HepG2 (cell line): ENCODE results near the gene TTLL12. TPM values are rescaled to one million over a fixed set of nuclear protein-coding genes. Genes with fewer than 3 reads are reported as not detected.

Source experiments
- BRCA1 ChIP-seq: sonication (generic); formaldehyde crosslinking; IDR thresholded peaks from 2 replicates; pipeline ENCODE4 v1.4.0; 2020; ENCODE audit warnings: missing genetic modification reagents
- CAMTA2 ChIP-seq: sonication (generic); formaldehyde crosslinking; IDR thresholded peaks from 2 replicates; pipeline ENCODE4 v1.4.0; 2020; ENCODE audit warnings: mild to moderate bottlenecking, missing genetic modification reagents, borderline replicate concordance
- CENPT ChIP-seq: sonication (generic); formaldehyde crosslinking; IDR thresholded peaks from 2 replicates; pipeline ENCODE4 v1.8.0; 2022; ENCODE audit warnings: low read depth, mild to moderate bottlenecking, moderate library complexity, missing genetic modification reagents
- DNMT1 ChIP-seq: sonication (generic); formaldehyde crosslinking; IDR thresholded peaks from 2 replicates; pipeline ENCODE4 v1.5.1; 2020; ENCODE audit warnings: mild to moderate bottlenecking, missing genetic modification reagents
- HHEX ChIP-seq: IDR thresholded peaks from 2 replicates; pipeline ENCODE4 v1.6.1; 2016; ENCODE audit warnings: control low read depth
- MEF2D ChIP-seq: sonication (generic); formaldehyde crosslinking; IDR thresholded peaks from 2 replicates; pipeline ENCODE4 v1.5.1; 2020; ENCODE audit warnings: mild to moderate bottlenecking, missing genetic modification reagents
- NR2F1 ChIP-seq, 2 experiments: fragments of 450-650 bp in 1 of 2; formaldehyde crosslinking in 1 of 2; IDR thresholded peaks; 2 replicates each; pipeline versions ENCODE4 v1.5.0 to v1.6.1; 2016 to 2020; ENCODE audit warnings: mild to moderate bottlenecking in 1 of 2, missing compliant biosample characterization in 1 of 2, missing genetic modification reagents in 1 of 2, moderate library complexity in 1 of 2
- REPIN1 ChIP-seq: sonication (generic); formaldehyde crosslinking; IDR thresholded peaks from 2 replicates; pipeline ENCODE4 v1.8.0; 2022; ENCODE audit warnings: missing genetic modification reagents, low read depth, mild to moderate bottlenecking, borderline replicate concordance
- SETDB1 ChIP-seq: sonication (generic); formaldehyde crosslinking; IDR thresholded peaks from 2 replicates; pipeline ENCODE4 v1.5.1; 2020; ENCODE audit warnings: missing genetic modification reagents, mild to moderate bottlenecking, borderline replicate concordance
- WIZ ChIP-seq: sonication (generic); formaldehyde crosslinking; IDR thresholded peaks from 2 replicates; pipeline ENCODE4 v1.5.1; 2020; ENCODE audit warnings: mild to moderate bottlenecking, missing genetic modification reagents
- ZC3H4 ChIP-seq: sonication (generic); formaldehyde crosslinking; IDR thresholded peaks from 2 replicates; pipeline ENCODE4 v1.4.0; 2020; ENCODE audit warnings: missing genetic modification reagents, borderline replicate concordance
- ZFP37 ChIP-seq: sonication (generic); formaldehyde crosslinking; IDR thresholded peaks from 2 replicates; pipeline ENCODE4 v1.4.0; 2020; ENCODE audit warnings: missing genetic modification reagents, borderline replicate concordance
- ZNF354B ChIP-seq: sonication (generic); formaldehyde crosslinking; IDR thresholded peaks from 2 replicates; pipeline ENCODE4 v1.8.0; 2022; ENCODE audit warnings: mild to moderate bottlenecking, missing genetic modification reagents
- ZNF468 ChIP-seq: sonication (generic); formaldehyde crosslinking; IDR thresholded peaks from 2 replicates; pipeline ENCODE4 v1.8.0; 2022; ENCODE audit warnings: mild to moderate bottlenecking, moderate library complexity, missing genetic modification reagents
- ZNF543 ChIP-seq: sonication (generic); formaldehyde crosslinking; IDR thresholded peaks from 2 replicates; pipeline ENCODE4 v1.4.0; 2020; ENCODE audit warnings: mild to moderate bottlenecking, missing genetic modification reagents
- ZNF672 ChIP-seq: sonication (generic); formaldehyde crosslinking; IDR thresholded peaks from 2 replicates; pipeline ENCODE4 v1.8.1; 2022; ENCODE audit warnings: missing genetic modification reagents
- ZNF761 ChIP-seq: sonication (generic); formaldehyde crosslinking; conservative IDR thresholded peaks from 2 replicates; pipeline ENCODE4 v1.4.0; 2020; ENCODE audit warnings: mild to moderate bottlenecking, missing genetic modification reagents
- polyA plus RNA-seq, 8 experiments: library from polyadenylated mRNA; depleted of rRNA in 3 of 8; stranded (reverse) in 7 of 8; unstranded in 1 of 8; fragments of >200 nt; fragmentation: Illumina TruSeq in 4 of 8; extraction: Trizol in 4 of 8; gene quantifications; 2 replicates each; pipeline versions ENCODE4 v1.2.1 to v1.2.3, GENCODE V29; 2011 to 2016; ENCODE audit warnings: low read depth in 4 of 8, missing spikeins in 1 of 8, mixed read lengths in 1 of 8; ENCODE audit not compliant: insufficient read depth in 1 of 8
- total RNA-seq, 5 experiments: library from RNA; depleted of rRNA; stranded (reverse); fragments of >200 nt; fragmentation: Illumina TruSeq; extraction: Trizol; gene quantifications; 2 replicates each; pipeline ENCODE4 v1.2.3, GENCODE V29; 2016; ENCODE audit warnings: low read depth in 1 of 5
- TF ChIP-seq, protein P1 (sequence below): sonication (generic); formaldehyde crosslinking; IDR thresholded peaks from 2 replicates; pipeline ENCODE4 v1.8.0; 2022; ENCODE audit warnings: low read depth, missing genetic modification reagents
- TF ChIP-seq, protein P2 (sequence below): sonication (generic); formaldehyde crosslinking; IDR thresholded peaks from 2 replicates; pipeline ENCODE4 v1.5.0; 2020; ENCODE audit warnings: mild to moderate bottlenecking, missing genetic modification reagents, moderate library complexity
- TF ChIP-seq, protein P3 (sequence below): conservative IDR thresholded peaks from 2 replicates; pipeline ENCODE4 v1.6.1; 2018; ENCODE audit warnings: missing genetic modification reagents

The TTLL12 gene
- total and polyA plus RNA-seq, 2 of the 13 experiments (the other 11 are each of a cell fraction or from before 2014, with no cell fraction given) = 11.9 to 38.1 TPM

DNA sequence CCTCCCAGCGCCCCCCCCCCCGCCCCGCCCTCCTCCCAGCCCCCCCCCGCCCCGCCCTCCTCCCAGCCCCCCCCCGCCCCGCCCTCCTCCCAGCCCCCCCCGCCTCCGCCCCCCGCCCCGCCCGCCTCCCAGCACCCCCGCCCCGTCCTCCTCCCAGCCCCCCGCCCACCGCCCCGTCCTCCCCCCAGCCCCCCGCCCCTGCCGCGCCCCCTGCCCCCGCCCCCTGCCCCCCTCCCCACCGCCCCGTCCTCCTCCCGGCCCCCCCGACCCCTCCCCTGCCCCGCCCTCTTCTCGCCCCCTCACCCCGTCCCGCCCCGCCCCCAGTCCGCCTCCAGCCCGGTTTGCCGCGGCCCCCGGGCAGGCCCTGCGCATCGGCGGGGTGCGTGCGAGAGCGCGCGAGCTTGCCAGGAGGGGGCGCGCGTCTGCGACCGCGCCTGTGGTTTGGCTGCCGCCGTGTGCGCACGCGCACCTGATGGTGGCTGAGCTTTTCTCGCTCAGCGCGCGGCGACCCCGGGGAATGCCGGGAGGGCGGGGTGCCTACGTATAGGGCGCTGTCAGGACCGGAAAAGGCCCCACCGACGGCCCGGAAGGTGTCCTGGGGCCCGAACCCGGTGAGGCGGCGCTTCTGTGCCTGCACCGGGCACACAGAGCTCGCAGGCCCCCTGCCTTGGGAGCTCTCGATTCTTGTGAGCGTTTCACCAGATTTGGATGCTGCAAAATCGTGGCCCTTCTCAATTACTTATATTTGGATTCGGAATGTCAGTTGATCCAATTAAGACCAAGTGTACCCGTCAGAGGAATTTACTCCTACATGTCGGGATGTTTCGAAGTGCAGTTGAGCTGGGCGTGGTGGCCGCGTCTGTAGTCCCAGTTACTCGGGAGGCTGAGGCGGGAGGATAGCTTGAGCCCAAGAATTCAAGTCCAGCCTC, 501 bp upstream of the TTLL12 start (continued):
- TF ChIP-seq, protein P1, sequence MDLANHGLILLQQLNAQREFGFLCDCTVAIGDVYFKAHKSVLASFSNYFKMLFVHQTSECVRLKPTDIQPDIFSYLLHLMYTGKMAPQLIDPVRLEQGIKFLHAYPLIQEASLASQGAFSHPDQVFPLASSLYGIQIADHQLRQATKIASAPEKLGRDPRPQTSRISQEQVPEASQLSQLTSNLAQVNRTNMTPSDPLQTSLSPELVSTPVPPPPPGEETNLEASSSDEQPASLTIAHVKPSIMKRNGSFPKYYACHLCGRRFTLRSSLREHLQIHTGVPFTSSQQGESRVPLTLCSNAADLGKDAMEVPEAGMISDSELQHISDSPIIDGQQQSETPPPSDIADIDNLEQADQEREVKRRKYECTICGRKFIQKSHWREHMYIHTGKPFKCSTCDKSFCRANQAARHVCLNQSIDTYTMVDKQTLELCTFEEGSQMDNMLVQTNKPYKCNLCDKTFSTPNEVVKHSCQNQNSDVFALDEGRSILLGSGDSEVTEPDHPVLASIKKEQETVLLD (CRISPR knock-in tag) = peak; percentile 99
- TF ChIP-seq ZFP37 (CRISPR knock-in tag) (peak; percentile 41; the same call in 1 of the 2 replicates), NR2F1 (CRISPR knock-in tag; IDR thresholded peaks at IDR 0.05) (0 out of 4 replicates have a peak, but pooled peaks of 1 of the 2 experiments have one; percentile 14), REPIN1 (CRISPR knock-in tag) (peak; percentile 70; the same call in 1 of the 2 replicates), MEF2D (CRISPR knock-in tag) (peak; percentile 77; the same call in 1 of the 2 replicates), WIZ (no peak), ZNF672 (CRISPR knock-in tag) (0 out of 2 replicates have a peak, but pooled peaks have one; percentile 31), ZNF354B (no peak), BRCA1 (CRISPR knock-in tag) (0 out of 2 replicates have a peak, but pooled peaks have one; percentile 71), HHEX (CRISPR knock-in tag) (no peak), SETDB1 (CRISPR knock-in tag) (peak; percentile 62; the same call in 1 of the 2 replicates), CENPT (CRISPR knock-in tag) (no peak), ZNF468 (CRISPR knock-in tag) (no peak), ZNF543 (CRISPR knock-in tag) (no peak), ZNF761 (CRISPR knock-in tag) (no peak), CAMTA2 (CRISPR knock-in tag) (0 out of 2 replicates have a peak, but pooled peaks have one; percentile 76), DNMT1 (0 out of 2 replicates have a peak, but pooled peaks have one; percentile 80), ZC3H4 (CRISPR knock-in tag) (no peak)
- TF ChIP-seq, protein P2, sequence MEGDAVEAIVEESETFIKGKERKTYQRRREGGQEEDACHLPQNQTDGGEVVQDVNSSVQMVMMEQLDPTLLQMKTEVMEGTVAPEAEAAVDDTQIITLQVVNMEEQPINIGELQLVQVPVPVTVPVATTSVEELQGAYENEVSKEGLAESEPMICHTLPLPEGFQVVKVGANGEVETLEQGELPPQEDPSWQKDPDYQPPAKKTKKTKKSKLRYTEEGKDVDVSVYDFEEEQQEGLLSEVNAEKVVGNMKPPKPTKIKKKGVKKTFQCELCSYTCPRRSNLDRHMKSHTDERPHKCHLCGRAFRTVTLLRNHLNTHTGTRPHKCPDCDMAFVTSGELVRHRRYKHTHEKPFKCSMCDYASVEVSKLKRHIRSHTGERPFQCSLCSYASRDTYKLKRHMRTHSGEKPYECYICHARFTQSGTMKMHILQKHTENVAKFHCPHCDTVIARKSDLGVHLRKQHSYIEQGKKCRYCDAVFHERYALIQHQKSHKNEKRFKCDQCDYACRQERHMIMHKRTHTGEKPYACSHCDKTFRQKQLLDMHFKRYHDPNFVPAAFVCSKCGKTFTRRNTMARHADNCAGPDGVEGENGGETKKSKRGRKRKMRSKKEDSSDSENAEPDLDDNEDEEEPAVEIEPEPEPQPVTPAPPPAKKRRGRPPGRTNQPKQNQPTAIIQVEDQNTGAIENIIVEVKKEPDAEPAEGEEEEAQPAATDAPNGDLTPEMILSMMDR (CRISPR knock-in tag) = peak; percentile 86
- TF ChIP-seq, protein P3, sequence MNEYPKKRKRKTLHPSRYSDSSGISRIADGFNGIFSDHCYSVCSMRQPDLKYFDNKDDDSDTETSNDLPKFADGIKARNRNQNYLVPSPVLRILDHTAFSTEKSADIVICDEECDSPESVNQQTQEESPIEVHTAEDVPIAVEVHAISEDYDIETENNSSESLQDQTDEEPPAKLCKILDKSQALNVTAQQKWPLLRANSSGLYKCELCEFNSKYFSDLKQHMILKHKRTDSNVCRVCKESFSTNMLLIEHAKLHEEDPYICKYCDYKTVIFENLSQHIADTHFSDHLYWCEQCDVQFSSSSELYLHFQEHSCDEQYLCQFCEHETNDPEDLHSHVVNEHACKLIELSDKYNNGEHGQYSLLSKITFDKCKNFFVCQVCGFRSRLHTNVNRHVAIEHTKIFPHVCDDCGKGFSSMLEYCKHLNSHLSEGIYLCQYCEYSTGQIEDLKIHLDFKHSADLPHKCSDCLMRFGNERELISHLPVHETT (CRISPR knock-in tag) = peak; percentile 100
